Fibroblast of villous mesenchyme (primary cell): ENCODE measurements around the gene PTEN. TPM values are rescaled to one million over a fixed set of nuclear protein-coding genes. Genes with fewer than 3 reads are reported as not detected.

Experiments used
- DNase-seq: peaks from one replicate; pipeline ENCODE4 v3.0.0-alpha.2; 2010; ENCODE audit warnings: low read depth
- H3K4me3 ChIP-seq: 2 replicates; pipeline ENCODE4 v1.5.1; 2011; ENCODE audit warnings: low read depth, mild to moderate bottlenecking, low read length
- CTCF ChIP-seq: IDR thresholded peaks from 2 replicates; pipeline ENCODE4 v1.5.1; 2012; ENCODE audit warnings: low read depth, mild to moderate bottlenecking, low read length; ENCODE audit not compliant: insufficient read depth
- total RNA-seq: library from RNA; depleted of rRNA; stranded (reverse); fragments of >200 nt; gene quantifications from 2 replicates; pipeline ENCODE4 v1.2.3, GENCODE V29; 2012

PTEN gene
- total RNA-seq, 1 donor: 276 TPM

GRCh38 chr10:87978166-87978565, 114.7 kb downstream of the PTEN start:
- DNase-seq: no peak
- H3K4me3 ChIP-seq: no peak overlapping the region
- TF ChIP-seq CTCF: no peak

- DNase-seq: no peak
Observed at GRCh38 chr10:87979847-87980246, 116.4 kb downstream of the PTEN start.

GRCh38 chr10:87983716-87984115, 120.3 kb downstream of the PTEN start:
- TF ChIP-seq CTCF: no peak
- no peak overlapping the region for H3K4me3 ChIP-seq
- no peak for DNase-seq

More at GRCh38 chr10:87979847-87980246, 116.4 kb downstream of the PTEN start:
- TF ChIP-seq CTCF: no peak
- H3K4me3 ChIP-seq: no peak overlapping the region

- TF ChIP-seq CTCF: no peak
- DNase-seq: no peak
- no peak overlapping the region for H3K4me3 ChIP-seq
Observed at GRCh38 chr10:87987206-87987605, 123.8 kb downstream of the PTEN start.

GRCh38 chr10:87991946-87992345, 128.5 kb downstream of the PTEN start:
- TF ChIP-seq CTCF: no peak
- no peak overlapping the region for H3K4me3 ChIP-seq
- DNase-seq: no peak

GRCh38 chr10:88004451-88004850, 141.0 kb downstream of the PTEN start:
- peak; percentile 39 for DNase-seq
- H3K4me3 ChIP-seq: no peak overlapping the region
- TF ChIP-seq CTCF: no peak

- DNase-seq: no peak
- no peak for TF ChIP-seq CTCF
- no peak overlapping the region for H3K4me3 ChIP-seq
Observed at GRCh38 chr10:88006261-88006660, 142.8 kb downstream of the PTEN start.
